GM12878 (cell line): Measurements from ENCODE around the gene DPH7. TPM values are rescaled to one million over a fixed set of nuclear protein-coding genes. Genes with fewer than 3 reads are reported as not detected.

ENCODE experiments used
- ATAC-seq: fragments of 200-7000 bp; cut with Tn5 transposase; 3 replicates; pipeline ENCODE4 v1.9.1; 2020; ENCODE audit warnings: mild to moderate bottlenecking, moderate library complexity
- BruUV-seq: library from RNA; stranded (reverse); fragments of 400-500 nt; replicated peaks from 2 replicates; lab custom pipeline; 2021; lab: Mats Ljungman, UMichigan
- CTCF ChIA-PET: fragments of 300-600 bp; sonication (Branson Sonifier 250); formaldehyde crosslinking; extraction: SDS; loops from one replicate; lab custom pipeline; 2021; ENCODE audit warnings: inconsistent platforms; lab: Yijun Ruan, JAX
- POLR2A ChIA-PET: fragments of 350-600 bp; formaldehyde crosslinking; extraction: SDS; loops from one replicate; lab custom pipeline; 2021; ENCODE audit warnings: inconsistent platforms; lab: Charles Lee
- RAD21 ChIA-PET: fragments of 300-600 bp; sonication (Branson Sonifier 250); formaldehyde crosslinking; loops from one replicate; lab custom pipeline; 2023; ENCODE audit warnings: antibody characterized with exemption; ENCODE audit not compliant: unreplicated experiment; lab: Charles Lee
- SMC1A ChIA-PET: fragments of 300-600 bp; sonication (Branson Sonifier 250); formaldehyde crosslinking; loops from one replicate; lab custom pipeline; 2023; ENCODE audit not compliant: unreplicated experiment, uncharacterized antibody; lab: Charles Lee
- DNase-seq: peaks from one replicate; pipeline ENCODE4 v3.0.0-alpha.2; 2011; ENCODE audit warnings: low read depth, low spot score
- FAIRE-seq: peaks from 3 replicates; lab custom pipeline; 2011; peaks lifted over from hg19 to GRCh38; lab: Jason Lieb, UNC
- H2AFZ ChIP-seq: 2 replicates; pipeline ENCODE4 v1.6.0; 2011; ENCODE audit warnings: low read depth, low read length, control low read depth; ENCODE audit not compliant: control insufficient read depth
- H3K27ac ChIP-seq: 2 replicates; pipeline ENCODE4 v1.5.1; 2011; ENCODE audit warnings: control low read depth; ENCODE audit not compliant: control insufficient read depth, insufficient read depth
- H3K27me3 ChIP-seq, 2 experiments: replicated peaks in 1 of 2; 2 replicates each; pipeline versions ENCODE4 v1.6.0 to v1.6.1; 2011; ENCODE audit warnings: low read length in 1 of 2; ENCODE audit not compliant: control insufficient read depth in 2 of 2, insufficient read depth in 2 of 2
- H3K36me3 ChIP-seq, 2 experiments: 2 replicates each; pipeline ENCODE4 v1.5.1; 2011; ENCODE audit warnings: low read length in 1 of 2; ENCODE audit not compliant: control insufficient read depth in 2 of 2, insufficient read depth in 2 of 2
- H3K4me1 ChIP-seq: 2 replicates; pipeline ENCODE4 v1.6.1; 2011; ENCODE audit warnings: mild to moderate bottlenecking, low read length, moderate library complexity, mixed read lengths; ENCODE audit not compliant: control insufficient read depth, insufficient read depth
- H3K4me2 ChIP-seq: 2 replicates; pipeline ENCODE4 v1.6.0; 2011; ENCODE audit warnings: control low read depth; ENCODE audit not compliant: control insufficient read depth, insufficient read depth
- H3K4me3 ChIP-seq: fragments of 200-600 bp; sonication (generic); 2 replicates; pipeline ENCODE4 v1.5.1; 2016
- H3K79me2 ChIP-seq: 2 replicates; pipeline ENCODE4 v1.6.0; 2011; ENCODE audit warnings: low read length; ENCODE audit not compliant: control insufficient read depth, insufficient read depth
- H3K9ac ChIP-seq: 2 replicates; pipeline ENCODE4 v1.8.0; 2011; ENCODE audit warnings: low read length, control low read depth, mixed read lengths; ENCODE audit not compliant: control insufficient read depth, insufficient read depth
- H3K9me3 ChIP-seq: replicated peaks from 3 replicates; pipeline ENCODE4 v1.5.1; 2011; ENCODE audit warnings: mild to moderate bottlenecking, low read length; ENCODE audit not compliant: control insufficient read depth, insufficient read depth
- H4K20me1 ChIP-seq: 2 replicates; pipeline ENCODE4 v1.6.0; 2011; ENCODE audit not compliant: control insufficient read depth, insufficient read depth
- ATF3 ChIP-seq: IDR thresholded peaks from 2 replicates; pipeline ENCODE4 v1.6.1; 2011; ENCODE audit warnings: low read depth, mild to moderate bottlenecking, low read length, moderate library complexity, borderline replicate concordance; ENCODE audit errors: extremely low read depth
- BMI1 ChIP-seq: fragments of 450-650 bp; IDR thresholded peaks from 2 replicates; pipeline ENCODE4 v1.6.1; 2016; ENCODE audit warnings: mild to moderate bottlenecking, moderate library complexity, borderline replicate concordance
- CEBPB ChIP-seq, 2 experiments: fragments of 150-350 bp in 1 of 2; IDR thresholded peaks; 2 replicates each; pipeline ENCODE4 v1.6.1; 2012 to 2014; ENCODE audit warnings: low read depth in 2 of 2, low read length in 2 of 2, borderline replicate concordance in 1 of 2, inconsistent platforms in 1 of 2
- IKZF2 ChIP-seq, 2 experiments: fragments of 450-650 bp; IDR thresholded peaks; 2 replicates each; pipeline ENCODE4 v1.6.1; 2017; ENCODE audit warnings: mild to moderate bottlenecking in 2 of 2, moderate library complexity in 2 of 2
- KLF5 ChIP-seq: fragments of 450-650 bp; IDR thresholded peaks from 2 replicates; pipeline ENCODE4 v1.6.1; 2014; ENCODE audit warnings: mild to moderate bottlenecking; ENCODE audit not compliant: partially characterized antibody
- MEF2B ChIP-seq: fragments of 450-650 bp; IDR thresholded peaks from 2 replicates; pipeline ENCODE4 v1.6.1; 2018; ENCODE audit warnings: mild to moderate bottlenecking, moderate library complexity; ENCODE audit not compliant: partially characterized antibody, poor library complexity, severe bottlenecking
- MTA2 ChIP-seq: fragments of 450-650 bp; IDR thresholded peaks from 2 replicates; pipeline ENCODE4 v1.6.1; 2016; ENCODE audit warnings: low read depth, mild to moderate bottlenecking, moderate library complexity
- MYC ChIP-seq: IDR thresholded peaks from 2 replicates; pipeline ENCODE4 v1.6.1; 2011; ENCODE audit warnings: mild to moderate bottlenecking, low read length, moderate library complexity, inconsistent platforms; ENCODE audit not compliant: insufficient read depth, insufficient replicate concordance, insufficient read length, severe bottlenecking
- NRF1 ChIP-seq: conservative IDR thresholded peaks from 2 replicates; pipeline ENCODE4 v1.6.1; 2011; ENCODE audit warnings: mild to moderate bottlenecking, low read depth, low read length, improper control_type of control experiment
- PML ChIP-seq: IDR thresholded peaks from 2 replicates; pipeline ENCODE4 v1.6.1; 2012; ENCODE audit warnings: low read length, inconsistent platforms
- SMAD5 ChIP-seq: IDR thresholded peaks from 2 replicates; pipeline ENCODE4 v1.6.1; 2016; ENCODE audit warnings: antibody characterized with exemption, low read depth
- SREBF1 ChIP-seq: IDR thresholded peaks from 2 replicates; pipeline ENCODE4 v1.6.1; 2012; ENCODE audit warnings: mild to moderate bottlenecking, low read length
- STAT1 ChIP-seq: fragments of 450-650 bp; conservative IDR thresholded peaks from 2 replicates; pipeline ENCODE4 v1.6.1; 2014; ENCODE audit warnings: antibody characterized with exemption, mild to moderate bottlenecking
- TARDBP ChIP-seq: IDR thresholded peaks from 2 replicates; pipeline ENCODE4 v1.6.1; 2016; ENCODE audit warnings: borderline replicate concordance
- ZBTB33 ChIP-seq: fragments of 450-650 bp; IDR thresholded peaks from 2 replicates; pipeline ENCODE4 v1.6.1; 2017; ENCODE audit warnings: mild to moderate bottlenecking
- ZZZ3 ChIP-seq: IDR thresholded peaks from 2 replicates; pipeline ENCODE4 v1.6.1; 2011; ENCODE audit warnings: low read depth; ENCODE audit not compliant: control insufficient read depth, insufficient read length
- WGBS: methylation state at CpG from one replicate; pipeline ENCODE4 v1.1.6; 2016; ENCODE audit warnings: low lambda C conversion rate; ENCODE audit not compliant: insufficient replicate concordance, insufficient coverage; ENCODE audit errors: missing lambda C conversion rate; 5-methylcytosine and 5-hydroxymethylcytosine counted together
- in situ Hi-C: fragments of 300-500 bp; cut with MboI; formaldehyde crosslinking; loops from 9 replicates; pipeline ENCODE4 v1.14.3; 2018; ENCODE audit warnings: mixed read lengths
- intact Hi-C: fragments of 100-400 bp; cut with micrococcal nuclease; formaldehyde crosslinking; loops from one replicate; pipeline ENCODE4 v1.14.2; 2022; ENCODE audit not compliant: unreplicated experiment
- polyA plus RNA-seq, 11 experiments: library from polyadenylated mRNA; depleted of rRNA in 4 of 11; unstranded in 6 of 11; stranded (reverse) in 5 of 11; fragments of >200 nt; fragmentation: Nextera tagmentation in 4 of 11; fragmentation: Illumina TruSeq in 1 of 11; extraction: Ambion mirVana in 4 of 11; extraction: Trizol in 1 of 11; gene quantifications; 1 replicate in 1 of 11; 2 replicates in 10 of 11; pipeline versions ENCODE4 v1.2.1 to v1.2.3, GENCODE V29; 2011 to 2016; ENCODE audit warnings: inconsistent platforms in 2 of 11, missing spikeins in 2 of 11, low read depth in 1 of 11
- total RNA-seq, 4 experiments: library from RNA; depleted of rRNA in 3 of 4; stranded (reverse); fragments of >200 nt in 3 of 4; fragmentation: Illumina TruSeq in 1 of 4; extraction: Trizol in 1 of 4; gene quantifications; 2 replicates each; pipeline versions ENCODE4 v1.2.1 to v1.2.3, GENCODE V29; 2013 to 2021
- TF ChIP-seq, protein P1 (sequence below): fragments of 450-650 bp; conservative IDR thresholded peaks from 2 replicates; pipeline ENCODE4 v1.6.1; 2017; ENCODE audit warnings: mild to moderate bottlenecking, moderate library complexity

DPH7 gene
- total and polyA plus RNA-seq, 10 of the 15 experiments (the other 5 are each of a cell fraction or from before 2014, with no cell fraction given) = 8.7 to 40.0 (median 28.1) TPM

GRCh38 chr9:137509198-137509597 is 69.5 kb downstream of the DPH7 start:
- FAIRE-seq (no peak), DNase-seq (no peak), ATAC-seq (no peak)
- Histone ChIP-seq H3K27me3 (no peaks in the 10 kb centered on the region; a peak in 1 of 4 replicates), H3K9me3 (no peaks in the 10 kb centered on the region), H3K9ac (no peak overlapping the region), H2AFZ (no peak overlapping the region), H3K4me2 (no peak overlapping the region), H3K4me3 (no peak overlapping the region), H3K79me2 (no peaks in the 10 kb centered on the region), H3K27ac (no peak overlapping the region), H3K4me1 (peaks cover 8% of the 10 kb centered on the region), H3K36me3 (no peaks in the 10 kb centered on the region), H4K20me1 (no peaks in the 10 kb centered on the region)
- TF ChIP-seq MYC (no peak), KLF5 (no peak), IKZF2 (IDR thresholded peaks at IDR 0.05) (no peak), SMAD5 (no peak), ZZZ3 (no peak), STAT1 (no peak), NRF1 (no peak), TARDBP (no peak), SREBF1 (no peak), CEBPB (IDR thresholded peaks at IDR 0.05; ENCODE audit: borderline replicate concordance in 1 of 2, low read depth in 2 of 2, low read length in 2 of 2) (no peak), MEF2B (no peak), MTA2 (no peak), BMI1 (no peak), ZBTB33 (no peak), PML (no peak), ATF3 (no peak)
- TF ChIP-seq, protein P1, sequence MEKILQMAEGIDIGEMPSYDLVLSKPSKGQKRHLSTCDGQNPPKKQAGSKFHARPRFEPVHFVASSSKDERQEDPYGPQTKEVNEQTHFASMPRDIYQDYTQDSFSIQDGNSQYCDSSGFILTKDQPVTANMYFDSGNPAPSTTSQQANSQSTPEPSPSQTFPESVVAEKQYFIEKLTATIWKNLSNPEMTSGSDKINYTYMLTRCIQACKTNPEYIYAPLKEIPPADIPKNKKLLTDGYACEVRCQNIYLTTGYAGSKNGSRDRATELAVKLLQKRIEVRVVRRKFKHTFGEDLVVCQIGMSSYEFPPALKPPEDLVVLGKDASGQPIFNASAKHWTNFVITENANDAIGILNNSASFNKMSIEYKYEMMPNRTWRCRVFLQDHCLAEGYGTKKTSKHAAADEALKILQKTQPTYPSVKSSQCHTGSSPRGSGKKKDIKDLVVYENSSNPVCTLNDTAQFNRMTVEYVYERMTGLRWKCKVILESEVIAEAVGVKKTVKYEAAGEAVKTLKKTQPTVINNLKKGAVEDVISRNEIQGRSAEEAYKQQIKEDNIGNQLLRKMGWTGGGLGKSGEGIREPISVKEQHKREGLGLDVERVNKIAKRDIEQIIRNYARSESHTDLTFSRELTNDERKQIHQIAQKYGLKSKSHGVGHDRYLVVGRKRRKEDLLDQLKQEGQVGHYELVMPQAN = no peak
- WGBS = 73% methylated on average over 14 of the region's 14 CpGs
- intact Hi-C loops (no loop called here), in situ Hi-C loops (no loop called here)
- CTCF ChIA-PET = interaction anchor here (0.8 to 1.4 kb wide), 7 partner anchors 12 to 69 kb away, joined by 3 to 5 read pairs (median 3); no protein-coding TSS in a partner anchor
- SMC1A ChIA-PET = interaction anchor here (0.7 to 1.2 kb wide), 2 partner anchors 15 to 425 kb away, joined by 3 to 4 read pairs; no protein-coding TSS in a partner anchor
- BruUV-seq = no TSS peak
- POLR2A ChIA-PET = no interaction called here
- RAD21 ChIA-PET = interaction anchor here (0.9 kb wide), 1 partner anchor 15 kb away, joined by 3 read pairs; no protein-coding TSS in a partner anchor
